Esophagus squamous epithelium (tissue), 5 donors: ENCODE data around the gene RNF113B. TPM values are rescaled to one million over a fixed set of nuclear protein-coding genes. Genes with fewer than 3 reads are reported as not detected.

Experiments used
- DNase-seq: peaks from one replicate; lab custom pipeline; 2025; lab: John Stamatoyannopoulos, UW
- H3K27ac ChIP-seq, 4 donors: fragments of 200-600 bp; sonication (generic); one replicate each; pipeline ENCODE4 v1.5.1; 2016 to 2019; ENCODE audit warnings: mild to moderate bottlenecking in 1 of 4
- H3K27me3 ChIP-seq, 4 donors: fragments of 200-600 bp; sonication (generic); 1 replicate in 3 of 4; 2 replicates in 1 of 4; pipeline versions ENCODE4 v1.5.1 to v1.6.0; 2017 to 2021; ENCODE audit warnings: antibody characterized with exemption in 1 of 4
- H3K36me3 ChIP-seq, 3 donors: fragments of 200-600 bp; sonication (generic); one replicate each; pipeline ENCODE4 v1.5.1; 2016 to 2019
- H3K4me1 ChIP-seq, 3 donors: fragments of 200-600 bp; sonication (generic); one replicate each; pipeline ENCODE4 v1.5.1; 2017 to 2019
- H3K4me3 ChIP-seq, 4 donors: fragments of 200-600 bp; sonication (generic); 1 replicate in 3 of 4; 2 replicates in 1 of 4; pipeline ENCODE4 v1.5.1; 2016 to 2019; ENCODE audit warnings: mild to moderate bottlenecking in 2 of 4, moderate library complexity in 1 of 4
- H3K9me3 ChIP-seq, 3 donors: fragments of 200-600 bp; sonication (generic); one replicate each; pipeline ENCODE4 v1.5.1; 2016 to 2019
- POLR2A ChIP-seq, 4 donors: fragments of 450-650 bp; IDR thresholded peaks; one replicate each; pipeline ENCODE4 v1.6.1; 2017; ENCODE audit warnings: antibody characterized with exemption in 4 of 4, mild to moderate bottlenecking in 4 of 4, moderate library complexity in 3 of 4
- WGBS, 2 donors: methylation state at CpG; one replicate each; pipeline ENCODE4 v1.1.5; 2018; 5-methylcytosine and 5-hydroxymethylcytosine counted together
- intact Hi-C: fragments of 100-400 bp; cut with DNase I; formaldehyde crosslinking; loops from one replicate; pipeline ENCODE4 v1.15.0; 2022
- total RNA-seq, 4 donors: library from RNA; depleted of rRNA; stranded (reverse); fragments of >200 nt; gene quantifications; one replicate each; pipeline ENCODE4 v1.1.0, GENCODE V29; 2016
- TF ChIP-seq, protein P1 (sequence below), 6 experiments: fragments of 450-650 bp in 4 of 6; fragments of 200-600 bp in 2 of 6; sonication (generic) in 2 of 6; IDR thresholded peaks; one replicate each; pipeline ENCODE4 v1.5.1; 2016 to 2019; ENCODE audit warnings: antibody characterized with exemption in 6 of 6, mild to moderate bottlenecking in 4 of 6, moderate library complexity in 4 of 6
- donor health status: DM: yes; HTN: yes; CAD: no.

RNF113B gene
- total RNA-seq, 4 donors from 2014 or later = not detected

DNA sequence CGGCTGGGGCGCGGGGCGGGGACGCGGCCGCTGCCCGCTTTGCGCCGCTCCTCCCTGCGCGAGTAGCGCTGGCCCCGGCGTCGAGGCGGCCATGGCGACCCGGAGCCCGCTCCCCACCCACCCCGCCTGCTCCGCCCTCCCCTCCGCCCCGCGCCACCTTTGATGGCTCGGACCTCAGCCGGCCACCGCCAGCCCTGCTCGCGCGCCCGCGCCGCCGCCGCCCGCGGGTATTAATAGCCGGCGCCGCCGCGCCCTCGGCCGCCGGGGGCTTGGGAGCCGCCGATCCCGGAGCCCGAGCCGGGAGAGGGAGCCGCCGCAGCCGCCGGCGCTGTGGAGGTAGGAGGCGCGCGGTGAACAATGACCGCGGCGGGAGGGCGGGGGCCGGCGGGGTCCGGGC is 33.9 kb downstream of the RNF113B start:
- no peak for DNase-seq
- intact Hi-C loops = no loop called here
- Histone ChIP-seq H3K27me3 (peaks cover 0 to 66% (median 3%) of the 10 kb centered on the region in 4 donors), H3K36me3 (no peaks in the 10 kb centered on the region), H3K4me3 (peak overlapping the region; percentile 45 to 81 (median 68)), H3K27ac (peak overlapping the region in 3 of 4 donors; percentile 55 to 83 (median 80)), H3K9me3 (no peaks in the 10 kb centered on the region), H3K4me1 (peaks cover 12 to 33% (median 18%) of the 10 kb centered on the region in 3 donors)
- no peak for TF ChIP-seq POLR2A (IDR thresholded peaks at IDR 0.05)
- TF ChIP-seq, protein P1, sequence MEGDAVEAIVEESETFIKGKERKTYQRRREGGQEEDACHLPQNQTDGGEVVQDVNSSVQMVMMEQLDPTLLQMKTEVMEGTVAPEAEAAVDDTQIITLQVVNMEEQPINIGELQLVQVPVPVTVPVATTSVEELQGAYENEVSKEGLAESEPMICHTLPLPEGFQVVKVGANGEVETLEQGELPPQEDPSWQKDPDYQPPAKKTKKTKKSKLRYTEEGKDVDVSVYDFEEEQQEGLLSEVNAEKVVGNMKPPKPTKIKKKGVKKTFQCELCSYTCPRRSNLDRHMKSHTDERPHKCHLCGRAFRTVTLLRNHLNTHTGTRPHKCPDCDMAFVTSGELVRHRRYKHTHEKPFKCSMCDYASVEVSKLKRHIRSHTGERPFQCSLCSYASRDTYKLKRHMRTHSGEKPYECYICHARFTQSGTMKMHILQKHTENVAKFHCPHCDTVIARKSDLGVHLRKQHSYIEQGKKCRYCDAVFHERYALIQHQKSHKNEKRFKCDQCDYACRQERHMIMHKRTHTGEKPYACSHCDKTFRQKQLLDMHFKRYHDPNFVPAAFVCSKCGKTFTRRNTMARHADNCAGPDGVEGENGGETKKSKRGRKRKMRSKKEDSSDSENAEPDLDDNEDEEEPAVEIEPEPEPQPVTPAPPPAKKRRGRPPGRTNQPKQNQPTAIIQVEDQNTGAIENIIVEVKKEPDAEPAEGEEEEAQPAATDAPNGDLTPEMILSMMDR (IDR thresholded peaks at IDR 0.05) = no peak
- 0% methylated on average over 4 of the region's 66 CpGs; no CpG with 5 or more reads in 1 of the 2 donors for WGBS, 2 donors

DNA sequence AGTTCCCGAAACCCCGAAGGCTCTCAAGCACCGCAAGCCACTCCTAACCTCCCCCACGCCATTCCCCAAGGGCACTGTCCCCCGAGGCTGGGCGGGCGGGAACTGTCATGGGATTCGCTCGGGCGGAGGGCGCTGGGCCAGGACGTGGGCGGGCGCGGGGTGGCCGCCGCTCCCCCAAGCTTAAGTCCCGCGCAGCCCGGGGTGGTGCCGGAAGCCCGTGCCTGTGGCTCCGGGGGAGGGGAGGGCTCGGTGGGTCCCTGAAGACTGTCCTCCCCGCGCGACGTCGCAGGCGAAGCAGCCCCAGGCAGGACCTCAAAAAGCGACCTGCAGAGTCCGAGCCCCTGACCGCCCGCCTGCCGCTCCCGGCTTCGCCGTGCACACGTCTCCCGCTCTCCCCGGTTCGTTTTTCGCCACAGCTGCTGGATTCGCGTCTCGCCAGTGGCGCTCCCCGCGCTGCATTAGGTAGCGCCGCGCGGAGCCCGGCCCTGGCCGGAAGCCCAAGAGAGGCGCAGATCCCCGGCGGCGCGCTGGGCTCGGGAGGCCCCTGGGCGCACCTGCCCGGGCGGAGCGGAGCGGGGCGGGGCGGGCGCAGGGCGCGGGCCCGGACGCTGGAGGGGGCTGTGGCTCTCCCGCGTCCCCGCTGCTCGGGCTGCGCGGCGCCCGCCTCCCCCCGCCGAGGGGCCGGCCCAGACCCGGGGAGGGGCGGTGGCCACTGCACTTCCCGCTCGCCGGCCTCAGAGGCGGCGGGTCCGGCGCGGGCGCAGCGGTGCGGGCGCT is 34.5 kb downstream of the RNF113B start, which contains the start of gene FARP1:
TSS of gene FARP1 (plus strand) at position 715 of the 777 bp plus-strand sequence. CDS start 70,149 bp downstream, outside the sequence.
- intact Hi-C loops = no loop called here

DNA sequence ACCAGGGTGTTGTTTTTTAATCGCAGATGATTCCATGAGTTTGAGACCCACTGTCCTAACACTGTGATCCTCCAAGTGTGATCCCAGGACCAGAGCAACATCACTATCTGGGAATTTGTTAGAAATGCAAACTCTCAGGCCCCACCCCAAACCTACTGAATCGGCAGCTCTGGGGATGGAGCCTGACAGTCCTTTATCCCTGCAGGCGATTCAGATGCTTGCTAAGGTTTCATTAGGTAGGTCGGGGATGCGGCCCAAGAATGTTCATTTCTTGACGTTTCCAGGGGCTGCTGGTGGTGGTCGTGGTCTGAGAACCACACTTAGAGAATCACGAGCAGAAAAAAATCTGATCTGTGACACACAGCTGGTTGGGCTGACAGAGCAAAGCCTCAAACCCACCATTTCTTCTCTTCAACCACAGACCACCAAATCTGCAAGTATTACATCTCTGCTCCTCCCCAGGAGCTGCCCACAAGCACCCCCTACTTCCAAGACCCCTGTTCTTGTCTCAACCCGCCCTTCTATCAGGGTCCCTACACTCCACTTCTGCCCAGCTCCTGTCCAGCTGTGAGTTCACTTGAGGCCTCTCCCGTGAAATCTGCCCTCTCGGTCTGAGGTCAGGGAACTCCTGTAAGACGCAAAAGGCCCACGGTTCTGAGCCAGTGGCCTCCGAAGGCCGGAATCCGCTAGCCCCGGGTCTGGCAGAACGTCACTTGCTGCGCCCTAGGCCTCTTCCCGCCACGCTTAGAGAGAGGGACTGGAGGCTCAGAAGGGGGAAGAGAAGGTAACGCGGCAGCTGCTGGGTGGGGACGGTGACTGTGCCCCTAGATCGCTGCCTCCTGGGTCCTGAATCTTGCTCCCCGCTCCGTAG is 35.3 kb downstream of the RNF113B start:
- intact Hi-C loops = no loop called here
- Histone ChIP-seq H3K36me3 (no peaks in the 10 kb centered on the region), H3K9me3 (no peaks in the 10 kb centered on the region), H3K27ac (peak overlapping the region in 3 of 4 donors; percentile 48 to 83 (median 80)), H3K4me3 (peak overlapping the region; percentile 45 to 81 (median 68)), H3K4me1 (peaks cover 12 to 33% (median 18%) of the 10 kb centered on the region in 3 donors), H3K27me3 (peaks cover 0 to 66% (median 3%) of the 10 kb centered on the region in 4 donors)
- no peak for TF ChIP-seq POLR2A (IDR thresholded peaks at IDR 0.05)
- TF ChIP-seq, protein P1 (IDR thresholded peaks at IDR 0.05) = no peak
- 55 to 62% methylated on average over 7 to 9 of the region's 27 CpGs for WGBS, 2 donors
- no peak for DNase-seq

More for the DNA sequence above, 34.5 kb downstream of the RNF113B start, which contains the start of gene FARP1:
- Histone ChIP-seq H3K4me3 (peak within 1 kb of the TSS; percentile 45 to 81 (median 68)), H3K36me3 (no peaks in the 10 kb centered on the region), H3K27ac (peak within 1 kb of the TSS; percentile 48 to 83 (median 68)), H3K9me3 (no peaks in the 10 kb centered on the region), H3K4me1 (peaks cover 12 to 33% (median 18%) of the 10 kb centered on the region in 3 donors), H3K27me3 (peaks cover 0 to 66% (median 3%) of the 10 kb centered on the region in 4 donors)
- no peak for DNase-seq
- WGBS, 2 donors = no CpG with 5 or more reads among the region's 98 CpGs
- TF ChIP-seq, protein P1 (IDR thresholded peaks at IDR 0.05) = peak in 4 of 6 experiments; percentile 36 to 64 (median 52)
- TF ChIP-seq POLR2A (IDR thresholded peaks at IDR 0.05) = no peak

DNA sequence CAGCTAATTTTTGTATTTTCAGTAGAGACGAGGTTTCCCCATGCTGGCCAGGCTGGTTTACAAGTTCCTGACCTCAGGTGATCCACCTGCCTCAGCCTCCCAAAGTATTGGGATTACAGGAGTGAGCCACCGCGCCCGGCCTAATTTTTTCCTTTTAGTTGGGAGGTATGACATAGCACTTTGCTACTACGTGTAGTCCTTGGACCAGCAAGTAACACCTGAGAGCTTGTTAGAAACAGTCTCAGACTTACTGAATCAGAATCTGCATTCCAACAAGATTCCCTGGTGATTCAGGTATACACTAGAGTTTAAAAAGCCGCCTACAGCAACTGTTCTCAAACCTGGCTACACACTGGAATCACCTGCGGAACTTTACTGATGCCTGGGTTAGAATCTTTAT is 36.0 kb downstream of the RNF113B start:
- Histone ChIP-seq H3K4me3 (no peak overlapping the region), H3K36me3 (no peaks in the 10 kb centered on the region), H3K4me1 (peaks cover 12 to 33% (median 18%) of the 10 kb centered on the region in 3 donors), H3K9me3 (no peaks in the 10 kb centered on the region), H3K27me3 (peaks cover 0 to 59% (median 3%) of the 10 kb centered on the region in 4 donors), H3K27ac (no peak overlapping the region)
- WGBS, 2 donors = 85 to 92% methylated on average over 2 to 7 of the region's 7 CpGs
- intact Hi-C loops = no loop called here
- no peak for TF ChIP-seq POLR2A (IDR thresholded peaks at IDR 0.05)
- TF ChIP-seq, protein P1 (IDR thresholded peaks at IDR 0.05) = no peak
- no peak for DNase-seq
